ENCODE data around the gene KLHL8.

The KLHL8 gene

GRCh38 chr4:87121341-87122065 lies 98.9 kb downstream of the KLHL8 start:
- DNase-seq (ENCODE audit: low read depth, low spot score) = no peak

GRCh38 chr4:87120411-87121162 lies 99.8 kb downstream of the KLHL8 start:
- DNase-seq (ENCODE audit: low read depth, low spot score) = no peak

- DNase-seq (ENCODE audit: low read depth, low spot score) = no peak
Observed at GRCh38 chr4:87120010-87120409, 100.4 kb downstream of the KLHL8 start.

GRCh38 chr4:87118826-87119225 lies 101.6 kb downstream of the KLHL8 start:
- peak; percentile 50 for DNase-seq (ENCODE audit: low read depth, low spot score)

GRCh38 chr4:87118421-87118820 lies 102.0 kb downstream of the KLHL8 start:
- DNase-seq (ENCODE audit: low read depth, low spot score) = no peak

- DNase-seq (ENCODE audit: low read depth, low spot score) = no peak
Observed at GRCh38 chr4:87117732-87118075, 102.7 kb downstream of the KLHL8 start.

GRCh38 chr4:87117051-87117731 lies 103.2 kb downstream of the KLHL8 start:
- DNase-seq (ENCODE audit: low read depth, low spot score) = no peak

- DNase-seq (ENCODE audit: low read depth, low spot score) = no peak
Observed at GRCh38 chr4:87116231-87116630, 104.2 kb downstream of the KLHL8 start.

GRCh38 chr4:87114245-87115062 lies 106.0 kb downstream of the KLHL8 start:
- DNase-seq (ENCODE audit: low read depth, low spot score) = peak; percentile 64

- DNase-seq (ENCODE audit: low read depth, low spot score) = no peak
Observed at GRCh38 chr4:87112063-87112462, 108.4 kb downstream of the KLHL8 start.

Data from ELF-1 (cell line).